Activated CD4-positive, alpha-beta T cell treated with anti-CD3 and anti-CD28 coated beads for 48 hours (primary cell): ENCODE measurements around the gene CAPN5.
A peak's percentile ranks its signal among the peaks of the same experiment; 100 is the strongest.

Experiments
- DNase-seq: peaks from one replicate; pipeline ENCODE4 v3.0.0-alpha.2; 2020

CAPN5 gene

GRCh38 chr11:77138106-77138649, 71.4 kb downstream of the CAPN5 start:
- DNase-seq = no peak

GRCh38 chr11:77139201-77139600, 72.4 kb downstream of the CAPN5 start:
- DNase-seq = no peak

GRCh38 chr11:77140231-77140851, 73.6 kb downstream of the CAPN5 start:
- no peak for DNase-seq

GRCh38 chr11:77141034-77141433, 74.3 kb downstream of the CAPN5 start:
- peak; percentile 15 for DNase-seq

- no peak for DNase-seq
These were observed 74.7 kb downstream of the CAPN5 start for GRCh38 chr11:77141475-77141874.

DNA sequence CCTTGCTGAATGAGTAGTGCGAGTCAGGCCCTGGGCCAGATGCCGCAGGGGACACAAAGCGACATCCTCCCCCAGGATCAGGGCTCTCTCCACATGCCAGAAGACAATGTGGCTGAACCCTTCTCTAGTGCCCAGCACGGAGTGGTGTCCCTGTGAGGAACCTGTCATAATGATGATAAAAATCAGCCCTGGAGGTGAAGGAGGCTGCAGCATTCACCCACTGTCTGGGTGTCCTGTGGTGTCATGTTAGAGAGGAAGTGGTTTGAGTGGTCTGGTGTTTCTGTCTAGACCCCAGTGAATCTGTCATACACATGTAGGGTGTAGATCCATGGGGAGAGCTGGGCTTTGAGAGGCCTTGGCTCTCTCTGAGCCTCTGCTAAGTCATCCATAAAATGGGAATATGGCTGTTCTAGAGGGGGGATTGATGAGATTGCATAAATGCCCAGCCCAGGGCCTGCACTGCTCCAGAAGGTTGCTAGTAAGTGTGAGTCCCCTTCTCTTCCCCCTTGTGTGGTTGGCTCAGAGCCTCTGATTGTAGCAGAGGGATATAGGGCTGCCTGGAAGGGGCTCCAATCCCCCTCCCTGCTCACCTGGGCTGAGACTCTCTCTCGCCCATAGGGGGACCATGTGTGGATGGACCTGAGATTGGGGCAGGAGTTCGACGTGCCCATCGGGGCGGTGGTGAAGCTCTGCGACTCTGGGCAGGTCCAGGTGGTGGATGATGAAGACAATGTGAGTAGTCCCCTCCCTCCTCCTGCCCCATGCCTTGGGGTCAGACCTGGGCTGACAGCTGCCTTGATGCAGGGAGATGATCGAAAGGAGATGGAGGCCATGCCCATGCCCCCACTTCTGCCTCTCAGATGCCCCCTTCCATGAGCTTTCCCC, 75.6 kb downstream of the CAPN5 start:
- DNase-seq = no peak

- DNase-seq = no peak
These were observed 76.7 kb downstream of the CAPN5 start for GRCh38 chr11:77143405-77144020.

- no peak for DNase-seq
These were observed 77.6 kb downstream of the CAPN5 start for GRCh38 chr11:77144196-77144856.

GRCh38 chr11:77144857-77145428, 78.2 kb downstream of the CAPN5 start:
- no peak for DNase-seq

DNA sequence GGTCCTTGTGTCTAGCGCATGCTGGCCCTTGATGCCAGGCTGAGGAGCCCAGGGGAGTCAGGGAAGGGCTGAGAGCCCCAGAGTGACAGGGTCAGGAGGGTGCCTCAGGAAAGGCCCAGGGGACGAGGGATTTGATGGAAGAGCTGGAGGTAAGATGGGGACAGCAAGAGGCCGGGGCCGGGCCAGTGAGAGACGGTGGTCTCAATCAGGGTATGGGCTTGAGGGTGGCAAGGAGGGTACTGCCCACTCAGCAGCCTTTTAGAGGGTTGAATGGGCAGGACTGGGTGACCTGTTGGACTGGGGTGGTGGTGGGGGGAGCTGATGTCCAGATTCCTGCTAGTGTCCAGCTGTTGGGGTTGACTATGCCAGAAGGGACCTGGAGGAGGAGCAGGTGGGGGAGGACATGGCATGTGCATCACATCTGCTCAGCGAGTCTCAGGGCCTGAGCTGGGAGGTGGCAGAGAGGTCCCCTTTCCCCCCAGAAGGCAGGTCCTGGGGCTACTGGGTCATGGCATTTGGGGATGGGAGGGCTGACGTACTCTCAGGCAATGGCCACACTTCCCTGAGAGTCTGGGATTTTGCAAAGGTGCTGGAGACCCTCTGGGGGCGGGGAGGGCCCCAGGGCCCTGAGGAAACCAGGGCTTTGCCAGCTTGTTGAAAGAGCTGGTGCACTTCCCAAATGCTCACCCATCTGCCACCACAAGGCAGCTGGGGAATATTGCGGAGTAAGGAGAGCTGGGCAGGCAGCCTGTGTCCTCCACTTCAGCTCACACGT, 79.7 kb downstream of the CAPN5 start:
- DNase-seq = no peak

GRCh38 chr11:77147036-77147315, 80.2 kb downstream of the CAPN5 start:
- no peak for DNase-seq

- peak; percentile 25 for DNase-seq
These were observed 81.0 kb downstream of the CAPN5 start for GRCh38 chr11:77147668-77148321.

DNA sequence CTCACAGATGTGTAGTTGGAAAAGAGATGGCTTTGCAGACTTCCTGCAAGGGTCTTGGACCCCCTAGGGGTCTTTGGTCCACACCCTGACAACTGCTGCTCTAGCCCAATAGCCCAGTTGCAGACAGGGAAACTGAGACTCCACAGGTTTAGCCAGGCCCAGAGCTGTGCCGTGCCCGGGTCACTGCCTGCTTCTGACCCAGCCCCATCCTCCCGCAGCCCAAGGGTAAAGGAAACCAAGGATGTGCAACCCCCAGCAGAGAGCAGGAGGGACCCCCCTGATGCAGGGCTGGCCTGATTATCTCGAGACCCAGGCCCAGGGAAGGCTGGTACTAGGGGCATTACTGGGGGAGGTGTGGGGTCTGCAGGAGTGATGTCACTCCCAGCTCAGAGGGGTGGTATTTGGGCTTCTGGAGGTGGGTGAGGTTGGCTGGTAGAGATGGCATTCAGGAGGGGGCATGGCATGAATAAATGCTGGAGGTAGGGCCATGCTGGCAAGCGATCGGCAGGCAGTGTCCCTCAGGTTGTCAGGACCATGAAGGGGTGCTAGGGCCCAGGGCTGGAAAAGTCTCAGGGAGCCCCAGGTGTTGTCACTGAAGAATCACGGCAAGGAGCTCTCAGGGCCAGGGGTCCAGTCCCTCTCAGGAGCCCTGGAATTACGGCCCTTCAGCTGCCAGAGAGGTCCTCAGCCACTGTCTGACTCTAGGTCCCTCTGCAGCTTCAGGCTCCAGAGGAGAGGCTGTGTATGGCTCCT, 82.4 kb downstream of the CAPN5 start:
- no peak for DNase-seq

GRCh38 chr11:77149716-77150392, 83.1 kb downstream of the CAPN5 start:
- DNase-seq = no peak

GRCh38 chr11:77150836-77151235, 84.1 kb downstream of the CAPN5 start:
- DNase-seq = no peak

DNA sequence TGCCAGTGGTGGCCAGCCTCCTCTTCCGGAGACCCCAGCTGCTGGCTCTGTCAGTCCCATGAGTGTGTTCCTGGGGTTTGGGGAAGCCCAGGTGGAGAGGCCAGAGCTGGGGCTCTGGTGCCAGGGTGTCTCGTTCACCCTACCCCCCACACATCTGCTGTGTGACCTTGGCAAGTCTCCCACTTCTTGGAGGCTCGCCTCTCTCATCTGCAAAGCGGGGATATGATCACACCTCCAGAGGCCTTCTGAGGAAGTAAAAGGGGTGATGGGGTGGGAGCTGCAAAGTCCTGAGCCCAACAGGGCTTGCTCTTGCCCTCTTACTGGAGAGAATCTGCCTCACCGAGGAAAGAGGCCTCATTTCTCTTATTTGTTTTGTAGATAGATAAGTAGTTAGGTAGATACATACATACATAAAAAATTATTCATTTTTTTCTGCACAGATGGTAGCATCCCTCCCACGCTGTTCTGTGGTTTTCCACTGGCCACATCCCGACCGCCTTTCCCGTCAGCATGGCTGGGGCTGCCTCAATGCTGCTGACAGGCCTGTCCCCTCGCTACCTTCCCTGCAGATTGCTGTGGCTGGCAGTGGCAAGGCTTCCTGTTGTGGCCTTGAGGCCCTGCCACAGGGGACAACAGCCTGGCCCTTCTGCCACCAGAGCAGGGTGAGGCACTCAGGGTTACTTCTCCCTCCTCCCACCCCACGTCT, 85.2 kb downstream of the CAPN5 start:
- peak; percentile 78 for DNase-seq

DNA sequence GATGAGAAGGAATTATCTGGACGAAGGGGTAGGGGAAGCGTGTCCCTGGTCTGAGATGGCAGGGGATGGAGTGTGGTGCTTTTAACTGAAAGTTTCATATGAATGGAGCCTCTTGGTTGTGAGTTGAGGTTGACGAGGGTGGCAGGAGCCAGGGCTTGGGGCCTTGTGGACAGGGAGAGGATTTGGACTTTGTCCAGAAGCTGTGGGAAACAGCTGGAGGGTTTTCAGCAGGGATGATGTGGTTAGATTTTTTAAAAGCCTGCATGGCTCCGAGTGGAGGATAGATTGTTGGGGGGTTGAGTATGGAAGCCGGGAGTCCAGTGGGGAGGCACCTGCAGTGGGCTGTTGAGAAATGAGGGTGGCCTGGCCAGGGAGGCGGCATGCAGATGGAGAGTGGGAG, 86.1 kb downstream of the CAPN5 start:
- DNase-seq = no peak

- no peak for DNase-seq
These were observed 86.8 kb downstream of the CAPN5 start for GRCh38 chr11:77153276-77154185.
